Mucosa of descending colon (tissue), 3 donors: ENCODE data around the gene CFAP61. TPM values are rescaled to one million over a fixed set of nuclear protein-coding genes. Genes with fewer than 3 reads are reported as not detected.

Source experiments
- ATAC-seq: fragments of 200-7000 bp; cut with Tn5 transposase; one replicate; pipeline ENCODE4 v1.9.1; 2020; ENCODE audit warnings: mild to moderate bottlenecking, moderate library complexity
- DNase-seq, 3 donors: peaks; one replicate each; pipeline ENCODE4 v3.0.0-alpha.2; 2020
- H3K36me3 ChIP-seq: fragments of 200-600 bp; one replicate; pipeline ENCODE4 v1.8.0; 2021; ENCODE audit warnings: low read depth, mild to moderate bottlenecking
- H3K4me1 ChIP-seq: fragments of 200-600 bp; one replicate; pipeline ENCODE4 v1.8.0; 2021; ENCODE audit warnings: low read depth, mild to moderate bottlenecking
- H3K4me3 ChIP-seq: fragments of 200-600 bp; one replicate; pipeline ENCODE4 v1.8.0; 2021; ENCODE audit warnings: mild to moderate bottlenecking
- H3K9me3 ChIP-seq: fragments of 200-600 bp; one replicate; pipeline ENCODE4 v1.8.0; 2021; ENCODE audit warnings: mild to moderate bottlenecking
- intact Hi-C, 2 donors: fragments of 100-400 bp; cut with DNase I in 1 of 2; cut with micrococcal nuclease in 1 of 2; formaldehyde crosslinking; loops; one replicate each; pipeline versions ENCODE4 v1.11.0 to v1.11.1; 2022; cut with DNase I, micrococcal nuclease
- total RNA-seq, 3 donors: library from RNA; stranded (reverse); fragmentation: NEBNext Ultra II Directional in 2 of 3; extraction: Animal tissue kit (Norgen Biotek cat#: 25700) in 2 of 3; gene quantifications; one replicate each; pipeline versions ENCODE4 v1.2.1 to v1.2.4, GENCODE V29; 2021 to 2023
- TF ChIP-seq, protein P1 (sequence below): fragments of 200-600 bp; IDR thresholded peaks from one replicate; pipeline ENCODE4 v1.8.0; 2022; ENCODE audit warnings: antibody characterized with exemption, mild to moderate bottlenecking
- donor health status: DM: no; HTN: no; CAD: no; lungs with moderate emphysema.
- donor health status: DM: no; HTN: no; CAD: no.
- donor health status: DM: no; HTN: yes; CAD: no.

CFAP61 gene
- total RNA-seq, 3 donors from 2014 or later, result 0.35 to 0.79 TPM; not detected in 1

GRCh38 chr20:20024942-20025341 is 27.4 kb upstream of the CFAP61 start:
- H3K9me3 ChIP-seq, result no peaks in the 10 kb centered on the region
- no peaks in the 10 kb centered on the region for H3K36me3 ChIP-seq
- TF ChIP-seq, protein P1, sequence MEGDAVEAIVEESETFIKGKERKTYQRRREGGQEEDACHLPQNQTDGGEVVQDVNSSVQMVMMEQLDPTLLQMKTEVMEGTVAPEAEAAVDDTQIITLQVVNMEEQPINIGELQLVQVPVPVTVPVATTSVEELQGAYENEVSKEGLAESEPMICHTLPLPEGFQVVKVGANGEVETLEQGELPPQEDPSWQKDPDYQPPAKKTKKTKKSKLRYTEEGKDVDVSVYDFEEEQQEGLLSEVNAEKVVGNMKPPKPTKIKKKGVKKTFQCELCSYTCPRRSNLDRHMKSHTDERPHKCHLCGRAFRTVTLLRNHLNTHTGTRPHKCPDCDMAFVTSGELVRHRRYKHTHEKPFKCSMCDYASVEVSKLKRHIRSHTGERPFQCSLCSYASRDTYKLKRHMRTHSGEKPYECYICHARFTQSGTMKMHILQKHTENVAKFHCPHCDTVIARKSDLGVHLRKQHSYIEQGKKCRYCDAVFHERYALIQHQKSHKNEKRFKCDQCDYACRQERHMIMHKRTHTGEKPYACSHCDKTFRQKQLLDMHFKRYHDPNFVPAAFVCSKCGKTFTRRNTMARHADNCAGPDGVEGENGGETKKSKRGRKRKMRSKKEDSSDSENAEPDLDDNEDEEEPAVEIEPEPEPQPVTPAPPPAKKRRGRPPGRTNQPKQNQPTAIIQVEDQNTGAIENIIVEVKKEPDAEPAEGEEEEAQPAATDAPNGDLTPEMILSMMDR, result no peak
- DNase-seq, result no peak
- intact Hi-C loops, result no loop called here
- no peaks in the 10 kb centered on the region for H3K4me1 ChIP-seq
- H3K4me3 ChIP-seq, result no peak overlapping the region
- ATAC-seq, result no peak

GRCh38 chr20:20027284-20027683 is 25.0 kb upstream of the CFAP61 start:
- Histone ChIP-seq H3K9me3 (no peaks in the 10 kb centered on the region), H3K4me1 (no peaks in the 10 kb centered on the region), H3K4me3 (no peak overlapping the region), H3K36me3 (no peaks in the 10 kb centered on the region)
- DNase-seq, result no peak
- TF ChIP-seq, protein P1, result no peak
- no peak for ATAC-seq
- intact Hi-C loops, result no loop called here

DNA sequence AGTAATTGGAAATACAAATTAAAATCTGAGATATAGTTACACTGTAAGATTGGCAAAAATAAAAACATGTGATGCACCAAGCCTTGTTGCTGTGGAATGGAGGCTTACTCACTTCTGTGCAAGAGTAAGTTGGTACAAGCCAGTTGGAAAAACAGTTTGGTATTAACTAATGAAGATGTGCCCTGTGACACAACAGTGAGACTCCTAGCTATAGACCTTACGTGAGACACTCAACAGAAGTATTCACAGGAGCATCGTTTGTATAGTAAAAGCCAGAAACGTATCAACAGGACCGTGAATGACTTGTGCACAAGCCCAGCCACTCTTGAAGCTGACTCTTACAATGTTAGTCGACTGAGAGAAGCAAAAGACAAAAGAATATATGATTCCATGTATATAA is 20.5 kb upstream of the CFAP61 start:
- TF ChIP-seq, protein P1, result no peak
- intact Hi-C loops, result no loop called here

DNA sequence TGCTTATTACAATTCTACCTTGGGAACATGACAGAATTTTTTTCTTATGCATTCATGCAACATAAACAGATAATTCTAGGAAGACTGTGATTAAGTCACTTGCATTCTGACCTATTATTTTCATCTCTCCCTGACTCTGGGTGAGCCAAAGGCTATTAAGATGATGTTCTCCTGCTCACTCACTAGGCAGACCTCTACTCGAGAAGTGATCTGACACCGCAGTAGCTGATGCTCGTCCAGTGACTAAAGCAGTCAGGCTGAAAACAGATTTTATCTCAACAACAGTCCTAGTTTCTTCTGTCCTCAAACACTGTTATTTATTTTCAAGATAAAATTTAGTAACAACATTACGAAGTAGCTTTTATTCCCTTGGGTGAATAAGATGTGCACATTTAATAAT is 17.8 kb upstream of the CFAP61 start:
- TF ChIP-seq, protein P1, result no peak
- ATAC-seq, result no peak
- intact Hi-C loops, result no loop called here
- Histone ChIP-seq H3K4me3 (no peak overlapping the region), H3K36me3 (peaks cover 15% of the 10 kb centered on the region), H3K4me1 (no peaks in the 10 kb centered on the region), H3K9me3 (no peaks in the 10 kb centered on the region)
- no peak for DNase-seq

More for the DNA sequence above, 20.5 kb upstream of the CFAP61 start:
- H3K36me3 ChIP-seq, result peaks cover 1% of the 10 kb centered on the region
- no peaks in the 10 kb centered on the region for H3K4me1 ChIP-seq
- DNase-seq (no peak), ATAC-seq (no peak)
- no peaks in the 10 kb centered on the region for H3K9me3 ChIP-seq
- no peak overlapping the region for H3K4me3 ChIP-seq

DNA sequence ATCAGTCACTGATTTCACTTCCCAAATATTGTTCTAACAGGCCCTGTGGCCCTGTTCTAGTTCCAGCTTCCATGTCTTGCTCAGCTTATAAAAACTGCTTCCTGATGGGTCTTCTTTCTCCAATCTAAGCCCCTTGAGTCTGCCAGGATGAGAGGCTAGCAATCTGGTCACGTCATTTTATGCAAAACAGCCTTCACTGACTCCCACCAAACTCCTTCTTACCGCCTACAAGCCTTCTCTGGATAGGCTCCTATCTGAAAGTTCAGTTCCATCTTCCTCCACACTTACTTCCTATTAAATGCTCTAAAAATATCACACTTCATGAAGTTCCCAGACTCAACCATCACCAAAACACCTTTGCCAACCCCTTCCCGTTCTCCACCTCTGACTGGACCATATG is 15.6 kb upstream of the CFAP61 start:
- H3K9me3 ChIP-seq, result no peaks in the 10 kb centered on the region
- H3K4me1 ChIP-seq, result no peaks in the 10 kb centered on the region
- DNase-seq (no peak), ATAC-seq (no peak)
- no peak overlapping the region for H3K4me3 ChIP-seq
- TF ChIP-seq, protein P1, result no peak
- intact Hi-C loops, result no loop called here
- H3K36me3 ChIP-seq, result peaks cover 15% of the 10 kb centered on the region

DNA sequence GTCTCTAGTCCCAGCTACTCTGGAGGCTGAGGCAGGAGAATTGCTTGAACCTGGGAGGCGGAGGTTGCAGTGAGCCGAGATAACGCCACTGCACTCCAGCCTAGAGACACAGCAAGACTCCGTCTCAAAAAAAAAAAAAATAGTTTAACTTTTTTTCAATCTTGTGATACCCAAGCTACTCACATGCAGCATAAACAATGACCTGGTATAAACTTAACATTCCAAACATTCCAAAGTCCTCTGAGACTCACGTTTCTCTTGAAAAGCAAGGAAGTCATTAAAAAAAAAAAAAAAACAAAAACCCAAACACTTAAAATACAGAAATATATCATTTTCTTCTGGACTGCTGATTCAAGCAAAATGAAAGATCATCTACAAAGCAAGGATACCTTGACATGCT is 14.4 kb upstream of the CFAP61 start:
- no peak for DNase-seq
- no peak for ATAC-seq
- no peaks in the 10 kb centered on the region for H3K4me1 ChIP-seq
- intact Hi-C loops, result no loop called here
- no peaks in the 10 kb centered on the region for H3K9me3 ChIP-seq
- peaks cover 15% of the 10 kb centered on the region for H3K36me3 ChIP-seq
- no peak overlapping the region for H3K4me3 ChIP-seq
- TF ChIP-seq, protein P1, result no peak
